HCT116 (cell line): Measurements from ENCODE around the gene ACVRL1. TPM values are rescaled to one million over a fixed set of nuclear protein-coding genes. Genes with fewer than 3 reads are reported as not detected.

ENCODE experiments used
- ATAC-seq: fragments of 200-7000 bp; cut with Tn5 transposase; 2 replicates; pipeline ENCODE4 v1.9.1; 2020; ENCODE audit warnings: mild to moderate bottlenecking, moderate library complexity
- BruUV-seq: library from RNA; stranded (reverse); fragments of 400-500 nt; replicated peaks from 2 replicates; lab custom pipeline; 2021; lab: Mats Ljungman, UMichigan
- CTCF ChIA-PET: fragments of 300-600 bp; sonication (Branson Sonifier 250); formaldehyde crosslinking; loops from one replicate; lab custom pipeline; 2021; ENCODE audit warnings: antibody characterized with exemption; lab: Charles Lee
- POLR2A ChIA-PET: fragments of 300-600, 350-600 bp; sonication (Branson Sonifier 250); formaldehyde crosslinking; loops from one replicate; lab custom pipeline; 2021; ENCODE audit warnings: antibody characterized with exemption; lab: Charles Lee
- RAD21 ChIA-PET, 2 experiments: fragments of 300-600 bp; sonication (Branson Sonifier 250); formaldehyde crosslinking; loops; one replicate each; lab custom pipeline; 2023; ENCODE audit warnings: low total read pairs in 2 of 2; ENCODE audit not compliant: uncharacterized antibody in 2 of 2, unreplicated experiment in 2 of 2, low non-redundant PET in 1 of 2; lab: Charles Lee
- DNase-seq: peaks from one replicate; pipeline ENCODE4 v3.0.0-alpha.2; 2010; ENCODE audit warnings: low read depth, low spot score
- H2AFZ ChIP-seq: fragments of 200-600 bp; shearing (Covaris generic), sonication (generic); 2 replicates; pipeline ENCODE4 v1.6.1; 2017; ENCODE audit warnings: low read depth, mixed run types, mixed read lengths, antibody characterized with exemption, low read length; ENCODE audit not compliant: poor library complexity, severe bottlenecking
- H3K27ac ChIP-seq: 2 replicates; pipeline ENCODE4 v1.5.1; 2012; ENCODE audit warnings: low read depth, low read length
- H3K27me3 ChIP-seq: fragments of 200-600 bp; sonication (generic); 2 replicates; pipeline ENCODE4 v1.6.1; 2016; ENCODE audit warnings: mixed run types, low read length, mixed read lengths; ENCODE audit not compliant: insufficient read depth
- H3K36me3 ChIP-seq, 2 experiments: fragments of 200-500 bp in 1 of 2; fragments of 200-600 bp in 1 of 2; sonication (Bioruptor generic) in 1 of 2; sonication (generic) in 1 of 2; 2 replicates each; pipeline versions ENCODE4 v1.5.1 to v1.6.1; 2014 to 2016; ENCODE audit warnings: low read length in 2 of 2, inconsistent platforms in 1 of 2, mixed read lengths in 1 of 2, mixed run types in 1 of 2; ENCODE audit not compliant: insufficient read depth in 2 of 2, control insufficient read depth in 1 of 2
- H3K4me1 ChIP-seq, 2 experiments: fragments of 200-600 bp in 1 of 2; sonication (generic) in 1 of 2; 2 replicates each; pipeline versions ENCODE4 v1.5.1 to v1.6.1; 2012 to 2017; ENCODE audit warnings: low read length in 2 of 2, inconsistent platforms in 1 of 2, mild to moderate bottlenecking in 1 of 2, mixed read lengths in 1 of 2, mixed run types in 1 of 2, moderate library complexity in 1 of 2; ENCODE audit not compliant: insufficient read depth in 2 of 2, control insufficient read depth in 1 of 2
- H3K4me2 ChIP-seq: fragments of 200-600 bp; sonication (generic); 2 replicates; pipeline ENCODE4 v1.6.1; 2017; ENCODE audit warnings: mixed run types, low read length, mixed read lengths
- H3K4me3 ChIP-seq, 2 experiments: fragments of 200-600 bp in 1 of 2; sonication (generic) in 1 of 2; replicated peaks in 1 of 2; 2 replicates each; pipeline ENCODE4 v1.5.1; 2011 to 2016; ENCODE audit warnings: low read length in 2 of 2, control low read depth in 1 of 2, low read depth in 1 of 2, mild to moderate bottlenecking in 1 of 2, mixed read lengths in 1 of 2, mixed run types in 1 of 2
- H3K79me2 ChIP-seq: fragments of 200-600 bp; sonication (generic); 2 replicates; pipeline ENCODE4 v1.6.1; 2017; ENCODE audit warnings: mild to moderate bottlenecking, mixed run types, low read length, moderate library complexity, mixed read lengths; ENCODE audit not compliant: insufficient read depth
- H3K9ac ChIP-seq: fragments of 200-600 bp; sonication (generic); 2 replicates; pipeline ENCODE4 v1.6.1; 2016; ENCODE audit warnings: low read length, mixed read lengths
- H3K9me2 ChIP-seq: fragments of 200-600 bp; sonication (generic), shearing (Covaris generic); 2 replicates; pipeline ENCODE4 v1.6.1; 2017; ENCODE audit warnings: mixed run types, mild to moderate bottlenecking, moderate library complexity; ENCODE audit not compliant: insufficient read depth
- H3K9me3 ChIP-seq, 2 experiments: fragments of 200-500 bp in 1 of 2; fragments of 200-600 bp in 1 of 2; sonication (Bioruptor generic) in 1 of 2; sonication (generic) in 1 of 2; 2 replicates each; pipeline ENCODE4 v1.6.1; 2014 to 2017; ENCODE audit warnings: low read length in 2 of 2, mixed read lengths in 2 of 2, inconsistent platforms in 1 of 2, low read depth in 1 of 2, mild to moderate bottlenecking in 1 of 2, mixed run types in 1 of 2, moderate library complexity in 1 of 2; ENCODE audit not compliant: control insufficient read depth in 1 of 2, insufficient read depth in 1 of 2
- H4K20me1 ChIP-seq: fragments of 200-600 bp; sonication (generic), shearing (Covaris generic); 2 replicates; pipeline ENCODE4 v1.6.1; 2017; ENCODE audit warnings: mixed run types, mild to moderate bottlenecking, moderate library complexity; ENCODE audit not compliant: insufficient read depth
- ATF3 ChIP-seq: IDR thresholded peaks from 2 replicates; pipeline ENCODE4 v1.6.1; 2012
- CEBPB ChIP-seq: IDR thresholded peaks from 2 replicates; pipeline ENCODE4 v1.6.1; 2012; ENCODE audit warnings: low read depth
- CTCF ChIP-seq, 3 experiments: fragments of 200-600 bp in 1 of 3; sonication (generic) in 1 of 3; IDR thresholded peaks in 2 of 3; conservative IDR thresholded peaks in 1 of 3; 2 replicates each; pipeline ENCODE4 v1.5.1; 2012 to 2017; ENCODE audit warnings: low read depth in 2 of 3, low read length in 2 of 3, antibody characterized with exemption in 1 of 3, borderline replicate concordance in 1 of 3, control low read depth in 1 of 3, mild to moderate bottlenecking in 1 of 3, mixed read lengths in 1 of 3, mixed run types in 1 of 3, moderate library complexity in 1 of 3; ENCODE audit not compliant: insufficient read depth in 1 of 3
- EGR1 ChIP-seq: IDR thresholded peaks from 2 replicates; pipeline ENCODE4 v1.6.1; 2012; ENCODE audit warnings: low read depth
- ELF1 ChIP-seq: IDR thresholded peaks from 2 replicates; pipeline ENCODE4 v1.6.1; 2012; ENCODE audit warnings: low read depth, borderline replicate concordance
- EZH2 ChIP-seq: fragments of 200-600 bp; sonication (generic); IDR thresholded peaks from 2 replicates; pipeline ENCODE4 v1.6.1; 2017; ENCODE audit warnings: antibody characterized with exemption, mixed run types
- EZH2phosphoT487 ChIP-seq: fragments of 200-600 bp; IDR thresholded peaks from 2 replicates; pipeline ENCODE4 v1.6.1; 2018; ENCODE audit warnings: antibody characterized with exemption, borderline replicate concordance
- FOSL1 ChIP-seq: IDR thresholded peaks from 2 replicates; pipeline ENCODE4 v1.6.1; 2012; ENCODE audit warnings: low read depth
- JUND ChIP-seq: IDR thresholded peaks from 2 replicates; pipeline ENCODE4 v1.6.1; 2012
- POLR2AphosphoS5 ChIP-seq: IDR thresholded peaks from 2 replicates; pipeline ENCODE4 v1.6.1; 2011; ENCODE audit warnings: mild to moderate bottlenecking, low read depth, low read length, moderate library complexity
- REST ChIP-seq: IDR thresholded peaks from 2 replicates; pipeline ENCODE4 v1.6.1; 2012; ENCODE audit warnings: low read depth
- SIN3A ChIP-seq: IDR thresholded peaks from 2 replicates; pipeline ENCODE4 v1.6.1; 2012; ENCODE audit warnings: low read depth
- SP1 ChIP-seq: IDR thresholded peaks from 2 replicates; pipeline ENCODE4 v1.6.1; 2012; ENCODE audit warnings: low read depth
- TCF7L2 ChIP-seq: IDR thresholded peaks from 2 replicates; pipeline ENCODE4 v1.7.0; 2011; ENCODE audit warnings: borderline replicate concordance, inconsistent platforms; ENCODE audit not compliant: insufficient read depth, insufficient read length; ENCODE audit errors: extremely low read depth
- YY1 ChIP-seq: IDR thresholded peaks from 2 replicates; pipeline ENCODE4 v1.6.1; 2011; ENCODE audit warnings: low read length, low read depth, moderate library complexity, mild to moderate bottlenecking; ENCODE audit not compliant: insufficient replicate concordance; ENCODE audit errors: extremely low read depth
- ZFX ChIP-seq: fragments of 450-650 bp; IDR thresholded peaks from 2 replicates; pipeline ENCODE4 v1.6.1; 2017
- ZNF274 ChIP-seq: fragments of 200-500 bp; sonication (Bioruptor generic); IDR thresholded peaks from 2 replicates; pipeline ENCODE4 v1.6.1; 2014; ENCODE audit warnings: mild to moderate bottlenecking, low read depth, low read length, inconsistent platforms
- intact Hi-C: fragments of 100-400 bp; cut with micrococcal nuclease; formaldehyde crosslinking; loops from 2 replicates; pipeline ENCODE4 v1.10.0; 2022
- total RNA-seq: library from RNA; stranded (reverse); gene quantifications from one replicate; pipeline ENCODE4 v1.2.1, GENCODE V29; 2021; ENCODE audit not compliant: unreplicated experiment
- TF ChIP-seq, protein P1 (sequence below): IDR thresholded peaks from 2 replicates; pipeline ENCODE4 v1.6.1; 2012

Gene ACVRL1
- total RNA-seq, 1 experiment from 2014 or later = 2.5 TPM

GRCh38 chr12:51969643-51970042 is 62.3 kb downstream of the ACVRL1 start:
- no peak overlapping the region for H3K9ac ChIP-seq
- H3K4me3 ChIP-seq = no peak overlapping the region
- no peak for TF ChIP-seq EGR1
- no peak for TF ChIP-seq POLR2AphosphoS5
- TF ChIP-seq EZH2phosphoT487 = no peak
- no peak for TF ChIP-seq JUND
- no peak for TF ChIP-seq CTCF (IDR thresholded peaks at IDR 0.05 in 2 of 3, conservative IDR thresholded peaks at IDR 0.05 in 1 of 3; ENCODE audit: borderline replicate concordance in 1 of 3, insufficient read depth in 1 of 3, low read depth in 2 of 3, low read length in 2 of 3)
- no peak for TF ChIP-seq FOSL1
- TF ChIP-seq SP1 = no peak
- TF ChIP-seq ATF3 = no peak
- TF ChIP-seq SIN3A = no peak
- no peak for TF ChIP-seq YY1
- TF ChIP-seq ZNF274 = no peak
- TF ChIP-seq CEBPB = no peak
- TF ChIP-seq ELF1 = no peak
- TF ChIP-seq ZFX = no peak
- TF ChIP-seq TCF7L2 = no peak
- TF ChIP-seq, protein P1, sequence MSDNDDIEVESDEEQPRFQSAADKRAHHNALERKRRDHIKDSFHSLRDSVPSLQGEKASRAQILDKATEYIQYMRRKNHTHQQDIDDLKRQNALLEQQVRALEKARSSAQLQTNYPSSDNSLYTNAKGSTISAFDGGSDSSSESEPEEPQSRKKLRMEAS = no peak
- no peak for TF ChIP-seq REST
- TF ChIP-seq EZH2 = no peak
- intact Hi-C loops = no loop called here
- RAD21 ChIA-PET = no interaction called here
- H3K4me1 ChIP-seq = peaks cover 12 to 17% of the 10 kb centered on the region in 2 experiments
- POLR2A ChIA-PET = no interaction called here
- CTCF ChIA-PET = interaction anchor here (1.6 kb wide), 1 partner anchor 34 kb away, joined by 3 read pairs; no protein-coding TSS in a partner anchor
- BruUV-seq = no TSS peak
- no peaks in the 10 kb centered on the region for H3K9me2 ChIP-seq
- H3K9me3 ChIP-seq = no peaks in the 10 kb centered on the region
- H3K79me2 ChIP-seq = peaks cover 79% of the 10 kb centered on the region
- H4K20me1 ChIP-seq = no peaks in the 10 kb centered on the region
- H3K4me2 ChIP-seq = no peak overlapping the region
- H3K36me3 ChIP-seq = no peaks in the 10 kb centered on the region
- H3K27ac ChIP-seq = no peak overlapping the region
- no peaks in the 10 kb centered on the region for H3K27me3 ChIP-seq
- DNase-seq (no peak), ATAC-seq (no peak)
- no peak overlapping the region for H2AFZ ChIP-seq
